ENCODE measurements around the gene RASGRF2.

Gene RASGRF2

DNA sequence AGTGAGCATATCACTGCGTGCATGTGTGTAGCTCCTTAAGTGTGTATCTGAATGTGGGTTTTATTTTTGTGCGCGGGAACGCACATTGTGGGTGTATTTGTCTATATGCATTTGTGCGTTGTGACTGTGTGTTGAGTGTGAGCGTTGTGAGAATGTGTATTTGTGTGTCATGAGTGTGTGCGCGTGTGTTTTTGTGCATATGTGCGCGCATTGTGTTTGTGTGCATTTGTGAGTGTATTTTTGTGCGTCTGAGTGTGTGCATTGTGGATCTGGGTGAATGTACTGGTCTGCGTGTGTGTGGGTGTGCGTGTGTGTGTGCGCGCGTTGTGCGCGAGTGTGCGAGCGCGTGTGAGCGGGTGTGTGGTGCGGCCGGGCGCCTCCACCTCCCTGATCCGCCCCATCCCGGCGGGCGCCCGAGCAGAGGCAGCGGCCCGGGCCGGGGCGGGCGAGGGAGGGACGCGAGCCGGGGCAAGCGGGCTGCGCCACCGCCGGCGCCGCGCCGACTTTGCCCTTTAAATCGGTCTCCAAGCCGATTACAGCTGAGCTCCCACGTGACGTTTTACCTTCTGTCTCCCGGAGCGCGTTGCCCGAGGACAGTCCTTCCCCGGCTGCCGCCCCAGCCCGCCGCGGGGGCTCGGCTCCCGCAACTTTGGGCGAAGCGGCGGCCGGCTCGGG, at the start of gene RASGRF2:
TSS of gene RASGRF2 (plus strand) at position 596 of the 675 bp plus-strand sequence. CDS start 376 bp downstream, outside the sequence.
- in situ Hi-C loops (cut with MboI; ENCODE audit: low pct_unique_long_range_greater_than_20kb, low sequenced_read_pairs): no loop called here
- DNase-seq: no peak

GRCh38 chr5:80912479-80912878, 47.7 kb upstream of the RASGRF2 start:
- in situ Hi-C loops (cut with MboI; ENCODE audit: low pct_unique_long_range_greater_than_20kb, low sequenced_read_pairs): no loop called here
- DNase-seq: no peak

DNA sequence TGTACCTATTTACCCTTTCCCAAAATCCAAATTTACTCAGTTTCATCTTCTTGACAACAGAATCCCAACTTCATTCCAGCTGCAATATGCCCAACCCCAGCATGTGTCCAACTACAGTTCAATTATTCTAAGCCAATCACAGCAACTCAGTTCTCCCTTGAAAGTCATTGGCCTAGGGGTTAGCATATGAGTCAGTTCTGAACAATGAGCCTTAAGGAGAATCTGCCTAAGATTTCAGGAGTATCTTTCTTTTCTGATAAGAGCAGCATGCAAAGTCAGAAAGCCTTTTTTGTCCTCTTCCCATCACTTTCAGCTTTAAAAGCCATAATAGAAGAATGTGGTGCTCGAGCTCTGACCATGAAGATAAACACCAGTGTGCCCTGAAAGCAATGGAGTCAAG, 44.4 kb upstream of the RASGRF2 start:
- in situ Hi-C loops (cut with MboI; ENCODE audit: low pct_unique_long_range_greater_than_20kb, low sequenced_read_pairs): no loop called here
- no peak for DNase-seq

DNA sequence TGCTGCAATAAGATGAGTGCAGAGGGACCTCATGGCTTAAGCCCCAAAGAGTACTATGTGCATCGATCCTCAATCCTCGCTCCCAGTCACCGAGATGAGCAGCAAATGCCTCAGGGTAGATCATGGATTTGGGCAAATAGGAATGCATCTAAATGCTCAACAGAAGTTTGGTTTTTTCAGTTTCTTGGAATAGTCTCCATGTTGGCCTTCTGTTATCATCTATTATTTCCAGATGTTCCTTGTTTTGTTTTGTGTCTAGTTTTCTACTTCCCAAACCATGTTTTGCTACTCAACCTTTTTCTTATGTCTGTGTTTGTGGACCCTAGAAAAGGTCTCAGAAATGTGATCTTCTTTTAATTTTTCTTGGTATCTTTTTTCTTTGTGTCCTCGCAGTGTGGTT, 43.5 kb upstream of the RASGRF2 start:
- DNase-seq: no peak
- in situ Hi-C loops (cut with MboI; ENCODE audit: low pct_unique_long_range_greater_than_20kb, low sequenced_read_pairs): no loop called here

DNA sequence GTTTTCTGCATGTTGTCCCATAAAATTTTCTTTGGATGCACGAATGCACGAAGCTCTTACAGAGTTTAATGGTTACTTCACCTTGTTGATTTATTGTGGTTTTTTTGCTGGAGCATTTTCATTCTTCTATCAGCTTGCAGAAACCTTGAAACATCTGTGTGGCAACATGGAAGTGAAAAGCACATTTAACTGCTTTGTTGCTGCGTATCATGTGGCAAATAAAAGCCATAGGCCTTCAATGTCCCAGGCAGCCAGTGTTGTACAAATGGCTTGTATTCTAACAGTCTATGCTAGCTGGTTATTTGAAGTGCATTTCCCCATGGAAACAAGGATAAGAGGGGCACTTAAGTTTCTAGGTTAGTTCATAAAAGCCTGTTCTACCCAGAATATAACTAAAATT, 42.5 kb upstream of the RASGRF2 start:
- in situ Hi-C loops (cut with MboI; ENCODE audit: low pct_unique_long_range_greater_than_20kb, low sequenced_read_pairs): no loop called here
- no peak for DNase-seq

GRCh38 chr5:80919678-80920196, 40.4 kb upstream of the RASGRF2 start:
- in situ Hi-C loops (cut with MboI; ENCODE audit: low pct_unique_long_range_greater_than_20kb, low sequenced_read_pairs): no loop called here
- no peak for DNase-seq

GRCh38 chr5:80920333-80920732, 39.8 kb upstream of the RASGRF2 start:
- in situ Hi-C loops (cut with MboI; ENCODE audit: low pct_unique_long_range_greater_than_20kb, low sequenced_read_pairs): no loop called here
- DNase-seq: no peak

DNA sequence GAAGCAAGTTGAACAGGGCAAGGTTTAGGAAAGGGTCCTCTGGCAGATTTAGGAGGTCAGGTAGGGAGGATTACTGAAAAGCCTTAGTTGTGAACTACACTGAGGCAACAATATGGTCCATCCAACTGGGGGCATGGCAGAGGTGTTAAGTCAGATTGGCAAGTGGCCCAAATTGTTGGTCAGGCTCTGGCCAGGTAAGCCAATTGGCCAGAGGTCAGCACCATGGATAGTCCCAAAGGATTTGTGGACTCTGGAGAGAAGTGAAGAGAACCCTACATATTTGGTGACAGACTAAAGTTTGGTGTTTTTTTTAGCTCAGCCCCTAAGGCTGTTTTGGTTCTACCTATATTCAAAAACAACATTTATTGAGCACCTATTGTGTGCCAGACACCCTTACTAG, 39.1 kb upstream of the RASGRF2 start:
- DNase-seq: no peak
- in situ Hi-C loops (cut with MboI; ENCODE audit: low pct_unique_long_range_greater_than_20kb, low sequenced_read_pairs): no loop called here

DNA sequence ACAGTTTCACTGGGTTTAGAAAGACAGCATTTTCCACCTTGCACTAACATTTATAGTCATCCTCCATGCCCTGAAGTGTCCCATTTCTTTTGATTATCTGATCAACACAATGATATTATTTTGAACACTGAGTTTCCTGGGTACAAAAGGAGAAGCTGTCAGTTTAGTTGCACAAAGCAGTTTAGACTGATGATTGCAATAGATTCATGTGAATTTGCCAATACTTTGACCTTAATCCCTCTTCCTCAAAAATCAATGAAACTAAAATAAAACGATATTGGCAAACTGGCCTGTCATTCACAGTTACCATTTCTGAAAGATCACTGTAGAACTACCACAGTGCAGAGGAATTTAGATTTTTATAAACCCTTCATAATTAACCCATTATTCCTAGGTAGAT, 34.2 kb upstream of the RASGRF2 start:
- in situ Hi-C loops (cut with MboI; ENCODE audit: low pct_unique_long_range_greater_than_20kb, low sequenced_read_pairs): no loop called here
- no peak for DNase-seq

DNA sequence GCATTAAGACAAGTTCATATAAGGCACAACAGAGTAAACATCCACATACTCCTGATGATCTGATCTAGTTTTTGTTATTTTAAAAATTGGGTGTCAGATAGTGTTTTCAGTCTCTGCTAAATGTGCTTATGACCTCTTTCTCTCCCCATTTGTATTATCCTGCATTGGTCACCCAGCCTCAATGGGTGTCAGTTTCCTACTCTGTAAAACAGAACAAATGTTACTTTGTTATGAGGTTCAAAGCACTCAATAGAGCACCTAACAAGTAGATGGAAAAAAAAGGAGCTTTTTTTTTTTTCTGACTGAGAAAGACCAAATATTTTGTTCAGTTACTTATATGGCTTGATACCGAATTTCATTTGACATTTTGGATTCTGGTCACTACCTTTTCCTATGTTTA, 33.6 kb upstream of the RASGRF2 start:
- in situ Hi-C loops (cut with MboI; ENCODE audit: low pct_unique_long_range_greater_than_20kb, low sequenced_read_pairs): no loop called here

GRCh38 chr5:80926979-80927656, 33.0 kb upstream of the RASGRF2 start:
- in situ Hi-C loops (cut with MboI; ENCODE audit: low pct_unique_long_range_greater_than_20kb, low sequenced_read_pairs): no loop called here
- DNase-seq: no peak

More for the DNA sequence above, 33.6 kb upstream of the RASGRF2 start:
- DNase-seq: no peak

DNA sequence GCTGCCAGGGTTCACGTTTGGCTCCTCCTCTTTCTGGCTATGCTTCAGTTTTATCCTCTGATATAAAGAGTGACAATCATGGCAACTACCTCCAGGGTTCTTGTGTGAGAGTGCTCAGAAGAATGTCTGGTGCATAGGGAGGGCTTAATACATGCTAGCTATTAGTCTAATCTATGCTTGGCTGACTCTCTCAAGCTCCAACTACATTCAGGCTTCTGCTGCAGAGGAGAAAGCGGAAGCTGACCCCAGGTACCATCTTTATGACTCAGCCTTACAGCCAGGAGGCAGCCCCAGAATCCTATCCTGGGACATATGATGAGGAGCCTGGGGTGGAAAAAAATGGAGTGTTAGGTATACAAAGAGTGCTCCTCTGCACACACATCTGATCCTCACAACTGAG, 32.1 kb upstream of the RASGRF2 start:
- in situ Hi-C loops (cut with MboI; ENCODE audit: low pct_unique_long_range_greater_than_20kb, low sequenced_read_pairs): no loop called here
- no peak for DNase-seq

DNA sequence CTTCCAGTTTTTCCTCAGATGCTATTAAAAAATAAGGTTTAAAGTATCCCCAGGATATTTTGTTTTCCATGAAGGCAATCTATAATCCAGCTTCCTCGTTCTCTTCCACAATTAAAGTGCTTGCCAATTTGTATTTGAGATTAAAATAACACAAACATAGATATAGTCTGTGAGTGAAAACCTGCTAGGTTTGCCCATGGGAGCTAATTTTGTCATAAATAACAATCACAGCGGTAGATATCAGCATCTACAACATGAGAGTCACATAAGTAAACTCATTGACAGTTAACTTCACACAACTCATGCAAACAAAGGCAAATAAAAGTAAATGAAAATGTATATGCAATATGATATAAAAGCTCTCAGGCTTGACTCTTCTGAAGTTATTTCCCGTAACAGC, 29.2 kb upstream of the RASGRF2 start:
- no peak for DNase-seq
- in situ Hi-C loops (cut with MboI; ENCODE audit: low pct_unique_long_range_greater_than_20kb, low sequenced_read_pairs): no loop called here

DNA sequence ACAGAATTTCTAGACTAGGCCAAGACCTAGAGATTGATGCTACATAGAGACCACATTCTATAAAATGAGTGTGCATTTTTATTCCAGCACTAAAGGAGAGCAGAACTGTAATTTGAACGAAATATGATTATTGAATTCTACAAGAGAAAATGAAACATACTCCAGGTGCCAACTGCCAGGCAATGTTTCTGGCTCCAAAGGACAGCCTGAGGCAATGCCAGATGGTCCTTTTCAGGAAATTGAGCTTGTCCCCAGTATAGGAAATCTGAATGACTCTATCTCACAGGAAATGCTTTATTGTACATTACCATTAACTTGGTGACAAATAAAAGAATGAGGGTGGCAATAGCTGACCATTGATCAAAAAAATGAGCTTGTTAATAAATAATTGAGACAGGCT, 28.8 kb upstream of the RASGRF2 start:
- in situ Hi-C loops (cut with MboI; ENCODE audit: low pct_unique_long_range_greater_than_20kb, low sequenced_read_pairs): no loop called here
- DNase-seq: no peak

DNA sequence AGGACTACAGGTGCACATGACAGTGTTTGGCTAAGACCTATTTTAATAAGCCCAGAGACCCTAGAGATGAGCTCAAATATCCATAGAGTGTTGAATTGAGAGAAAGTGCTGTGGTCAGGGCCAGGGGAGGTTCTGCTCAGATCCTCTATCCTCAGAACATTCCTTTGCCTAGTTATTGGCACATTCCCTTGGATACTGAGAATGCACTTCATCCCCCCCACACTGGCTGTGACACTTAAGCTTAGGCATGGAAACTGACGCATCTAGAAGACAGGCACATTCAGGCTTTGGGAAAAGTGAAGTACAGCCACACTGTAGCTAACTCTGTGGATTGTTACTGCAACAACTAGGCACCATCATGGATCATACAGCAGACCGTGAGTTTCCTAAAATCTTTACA, 27.1 kb upstream of the RASGRF2 start:
- DNase-seq: no peak
- in situ Hi-C loops (cut with MboI; ENCODE audit: low pct_unique_long_range_greater_than_20kb, low sequenced_read_pairs): no loop called here

GRCh38 chr5:80934751-80935150, 25.4 kb upstream of the RASGRF2 start:
- in situ Hi-C loops (cut with MboI; ENCODE audit: low pct_unique_long_range_greater_than_20kb, low sequenced_read_pairs): no loop called here
- DNase-seq: no peak

DNA sequence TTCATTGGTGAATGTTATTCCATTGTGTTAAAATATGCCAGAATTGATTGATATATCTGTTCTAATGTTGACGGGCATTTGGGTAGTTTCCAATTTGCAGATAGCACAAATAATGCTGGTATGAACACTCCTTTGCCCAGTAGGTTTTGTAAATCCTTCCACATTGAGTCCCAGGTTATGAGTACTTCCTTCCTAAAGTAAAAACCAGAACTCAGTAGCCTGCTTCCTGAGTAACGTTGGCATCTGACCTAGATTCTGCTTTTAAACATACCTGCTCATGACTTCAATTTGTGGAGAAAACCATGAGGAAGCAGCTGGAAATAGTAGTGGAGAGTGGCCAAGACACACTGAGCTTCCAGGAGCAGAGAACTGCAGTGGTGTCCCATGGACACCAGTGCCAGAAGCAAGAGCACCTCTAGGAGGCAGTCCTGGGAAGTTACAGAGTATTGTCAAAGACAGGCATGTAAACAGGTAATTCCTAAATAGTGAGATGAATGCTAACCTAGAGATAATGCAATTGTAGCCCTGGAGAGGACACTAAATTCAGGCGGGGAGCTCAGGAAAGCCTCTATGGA, 24.3 kb upstream of the RASGRF2 start:
- DNase-seq: peak; percentile 6
- in situ Hi-C loops (cut with MboI; ENCODE audit: low pct_unique_long_range_greater_than_20kb, low sequenced_read_pairs): no loop called here

GRCh38 chr5:80936881-80937280, 23.3 kb upstream of the RASGRF2 start:
- in situ Hi-C loops (cut with MboI; ENCODE audit: low pct_unique_long_range_greater_than_20kb, low sequenced_read_pairs): no loop called here
- no peak for DNase-seq

- in situ Hi-C loops (cut with MboI; ENCODE audit: low pct_unique_long_range_greater_than_20kb, low sequenced_read_pairs): no loop called here
- no peak for DNase-seq
Observed at GRCh38 chr5:80937584-80938356, 22.4 kb upstream of the RASGRF2 start.

GRCh38 chr5:80941496-80941895, 18.7 kb upstream of the RASGRF2 start:
- in situ Hi-C loops (cut with MboI; ENCODE audit: low pct_unique_long_range_greater_than_20kb, low sequenced_read_pairs): no loop called here
- DNase-seq: no peak
